Central memory CD4-positive, alpha-beta T cell (primary cell): ENCODE results near the gene LRP1.
"Not testable (repeated sequence)": the region's sequence is repeated elsewhere in the genome, so short reads cannot be mapped to it uniquely, and the experiment has no call there.

Experiments
- DNase-seq: peaks from one replicate; pipeline ENCODE4 v3.0.0; 2022

The LRP1 gene

GRCh38 chr12:57112492-57113294 is 15.6 kb upstream of the LRP1 start:
- DNase-seq: no peak

GRCh38 chr12:57116580-57117281 is 11.6 kb upstream of the LRP1 start:
- no peak for DNase-seq

GRCh38 chr12:57118711-57119271 is 9.5 kb upstream of the LRP1 start:
- DNase-seq: no peak

- no peak for DNase-seq
Measured at GRCh38 chr12:57119294-57120085, 8.8 kb upstream of the LRP1 start.

GRCh38 chr12:57120718-57121117 is 7.6 kb upstream of the LRP1 start:
- not testable (repeated sequence) for DNase-seq

DNA sequence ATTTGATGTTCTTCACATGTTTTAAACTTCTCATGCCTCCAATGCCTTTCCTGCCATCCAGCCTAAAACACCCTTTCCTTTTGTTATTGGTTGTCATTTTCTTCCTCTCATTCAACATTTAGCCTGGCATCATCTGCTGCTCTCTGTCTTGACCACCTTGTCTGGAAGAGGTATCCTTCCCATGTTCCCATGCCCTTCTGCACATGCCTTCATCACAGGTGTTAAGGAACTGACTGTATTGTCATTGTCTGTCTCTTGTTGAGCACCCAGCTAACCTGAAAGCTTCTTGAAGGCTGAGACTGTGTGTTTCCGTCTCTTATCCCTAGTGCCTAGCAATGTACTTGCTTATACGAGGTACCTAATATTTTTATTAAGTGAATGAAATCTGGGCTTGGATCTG is 4.5 kb upstream of the LRP1 start:
- DNase-seq: no peak

DNA sequence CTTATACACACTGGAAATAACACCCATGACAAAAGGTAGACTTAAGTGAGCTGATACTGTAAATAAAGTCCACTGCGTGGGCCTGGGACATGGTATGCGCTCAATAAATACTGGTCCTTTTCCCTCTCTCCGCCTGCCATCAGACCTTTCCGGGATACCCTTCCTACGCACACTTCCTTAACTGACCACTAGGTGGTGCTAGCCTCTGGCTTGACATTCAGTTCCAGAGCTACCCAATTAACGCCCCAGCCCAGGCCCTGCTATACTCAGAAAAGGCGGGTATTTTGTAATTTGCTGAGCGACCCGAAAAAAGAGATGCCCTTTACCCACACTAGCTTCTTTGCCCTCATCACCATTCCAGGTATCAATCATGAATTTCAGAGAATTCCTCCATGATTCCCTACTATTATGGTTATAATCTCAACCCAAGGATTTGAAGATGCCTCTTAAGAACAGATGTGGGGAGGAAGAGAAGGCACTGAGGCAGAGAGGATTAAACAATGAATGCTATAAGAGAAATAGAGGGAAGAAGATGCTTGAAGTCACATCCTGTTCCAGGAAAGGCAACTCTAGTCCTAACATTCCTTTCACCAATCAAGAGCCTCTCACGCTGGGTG is 3.9 kb upstream of the LRP1 start:
- peak; percentile 68 for DNase-seq

GRCh38 chr12:57126061-57126460 is 2.2 kb upstream of the LRP1 start:
- no peak for DNase-seq

DNA sequence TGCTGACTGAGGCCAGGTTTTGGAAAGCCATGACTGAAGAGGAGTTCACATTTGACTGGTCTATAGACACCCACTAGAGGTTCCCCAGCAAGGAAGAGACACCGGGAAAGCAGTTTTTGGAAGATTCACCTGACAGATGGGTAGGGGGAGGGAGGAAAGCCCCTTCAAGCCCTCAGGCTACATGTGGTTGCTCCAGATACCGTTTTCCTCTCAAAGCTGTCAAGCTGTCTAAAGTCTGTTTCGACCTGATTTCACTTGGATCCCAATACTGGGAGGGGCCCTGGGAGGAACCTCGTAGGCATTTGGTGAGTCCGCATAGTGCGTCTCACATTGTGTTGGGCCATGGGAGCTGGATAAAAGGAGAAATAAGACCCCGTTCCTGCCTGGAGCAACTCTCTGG is 1.7 kb upstream of the LRP1 start:
- DNase-seq: no peak

DNA sequence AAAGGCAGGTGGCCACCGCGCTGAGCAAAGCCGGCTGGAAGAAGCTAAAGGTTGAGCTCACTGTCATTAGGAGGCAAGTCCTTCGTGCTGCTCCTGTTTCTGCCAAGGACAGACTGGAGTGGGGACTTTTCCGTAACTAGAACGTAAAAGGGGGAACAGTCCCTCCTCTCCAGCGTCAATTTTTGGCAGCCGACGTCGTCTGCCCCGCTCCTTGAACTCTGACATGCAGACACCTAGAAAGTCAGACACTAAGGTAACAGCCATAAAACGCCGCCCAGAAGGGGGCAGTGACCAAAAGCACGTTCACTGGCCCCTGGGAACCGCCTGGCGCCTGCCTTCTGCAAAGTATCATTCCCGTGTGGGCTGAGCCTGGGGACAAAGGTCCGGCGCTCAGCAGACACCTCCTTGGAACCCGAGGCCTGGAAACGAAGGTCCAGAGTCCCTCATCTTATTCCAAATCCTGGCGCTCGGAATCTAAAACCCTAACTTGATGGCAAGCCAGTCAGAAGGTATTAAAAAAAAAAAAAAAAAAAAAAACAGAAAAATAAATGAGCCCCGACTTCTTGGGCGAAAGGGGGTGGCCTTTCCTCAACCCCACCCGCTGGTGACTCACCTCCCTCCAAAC is 1.1 kb upstream of the LRP1 start:
- DNase-seq: peak; percentile 32

DNA sequence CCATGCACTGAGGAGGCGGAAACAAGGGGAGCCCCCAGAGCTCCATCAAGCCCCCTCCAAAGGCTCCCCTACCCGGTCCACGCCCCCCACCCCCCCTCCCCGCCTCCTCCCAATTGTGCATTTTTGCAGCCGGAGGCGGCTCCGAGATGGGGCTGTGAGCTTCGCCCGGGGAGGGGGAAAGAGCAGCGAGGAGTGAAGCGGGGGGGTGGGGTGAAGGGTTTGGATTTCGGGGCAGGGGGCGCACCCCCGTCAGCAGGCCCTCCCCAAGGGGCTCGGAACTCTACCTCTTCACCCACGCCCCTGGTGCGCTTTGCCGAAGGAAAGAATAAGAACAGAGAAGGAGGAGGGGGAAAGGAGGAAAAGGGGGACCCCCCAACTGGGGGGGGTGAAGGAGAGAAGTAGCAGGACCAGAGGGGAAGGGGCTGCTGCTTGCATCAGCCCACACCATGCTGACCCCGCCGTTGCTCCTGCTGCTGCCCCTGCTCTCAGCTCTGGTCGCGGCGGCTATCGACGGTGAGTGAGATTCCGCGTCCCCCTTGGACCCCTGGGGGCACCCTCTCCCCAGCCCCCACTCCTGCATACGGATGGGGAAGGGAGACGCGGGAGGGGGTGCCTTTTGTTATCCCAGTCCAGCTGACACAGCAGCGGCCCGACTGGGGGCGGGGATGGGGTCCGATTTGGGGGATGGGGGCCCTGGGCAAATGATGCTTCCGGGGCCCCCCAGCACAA is 400 bp downstream of the LRP1 start:
- DNase-seq: no peak

DNA sequence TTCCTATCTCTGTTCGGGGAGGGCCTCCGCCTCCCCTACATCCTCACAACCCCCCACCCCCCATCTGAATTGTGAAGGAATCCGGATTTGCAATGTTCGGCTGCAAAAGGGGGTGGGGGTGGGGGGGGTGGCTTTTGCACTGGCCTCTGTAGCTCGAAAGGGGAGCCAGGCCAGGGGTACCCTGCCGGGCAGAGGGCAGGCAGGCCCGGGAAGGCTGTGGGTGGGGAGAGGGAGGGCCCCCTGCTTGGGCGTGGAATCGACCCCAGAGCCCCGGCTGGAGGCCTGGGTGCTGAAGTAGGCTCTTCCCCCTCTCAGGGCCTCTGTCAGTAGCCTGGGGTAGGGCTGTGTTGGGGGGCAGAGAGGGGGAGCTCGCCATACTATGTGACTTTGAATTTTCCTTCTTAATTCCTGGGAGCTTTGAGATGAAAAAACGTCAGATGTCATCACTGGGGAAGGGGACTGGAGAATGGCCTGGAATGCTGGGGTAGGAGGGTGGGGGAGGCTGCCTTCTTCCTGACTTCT is 1.1 kb downstream of the LRP1 start:
- DNase-seq: no peak

DNA sequence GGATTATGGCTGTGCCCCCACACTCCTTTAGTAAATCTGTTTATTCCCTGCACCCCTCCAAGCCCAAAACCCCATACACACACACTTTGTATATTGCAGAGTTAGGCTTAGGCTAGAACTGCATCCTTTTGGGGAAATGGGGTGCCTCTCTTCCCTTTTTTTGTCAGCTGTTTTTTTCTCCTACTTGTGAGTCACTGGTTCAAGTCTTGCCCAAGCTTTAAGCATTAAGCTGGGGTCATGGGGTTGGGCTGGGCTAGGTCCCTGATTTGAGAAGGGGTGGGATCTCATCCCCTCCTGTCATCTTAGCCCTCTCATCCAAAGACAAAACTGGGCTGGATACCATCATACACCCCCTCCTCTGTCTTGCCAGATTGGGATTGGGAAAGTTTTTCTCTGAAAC is 1.6 kb downstream of the LRP1 start:
- DNase-seq: no peak

GRCh38 chr12:57130941-57131340 is 2.7 kb downstream of the LRP1 start:
- DNase-seq: no peak

DNA sequence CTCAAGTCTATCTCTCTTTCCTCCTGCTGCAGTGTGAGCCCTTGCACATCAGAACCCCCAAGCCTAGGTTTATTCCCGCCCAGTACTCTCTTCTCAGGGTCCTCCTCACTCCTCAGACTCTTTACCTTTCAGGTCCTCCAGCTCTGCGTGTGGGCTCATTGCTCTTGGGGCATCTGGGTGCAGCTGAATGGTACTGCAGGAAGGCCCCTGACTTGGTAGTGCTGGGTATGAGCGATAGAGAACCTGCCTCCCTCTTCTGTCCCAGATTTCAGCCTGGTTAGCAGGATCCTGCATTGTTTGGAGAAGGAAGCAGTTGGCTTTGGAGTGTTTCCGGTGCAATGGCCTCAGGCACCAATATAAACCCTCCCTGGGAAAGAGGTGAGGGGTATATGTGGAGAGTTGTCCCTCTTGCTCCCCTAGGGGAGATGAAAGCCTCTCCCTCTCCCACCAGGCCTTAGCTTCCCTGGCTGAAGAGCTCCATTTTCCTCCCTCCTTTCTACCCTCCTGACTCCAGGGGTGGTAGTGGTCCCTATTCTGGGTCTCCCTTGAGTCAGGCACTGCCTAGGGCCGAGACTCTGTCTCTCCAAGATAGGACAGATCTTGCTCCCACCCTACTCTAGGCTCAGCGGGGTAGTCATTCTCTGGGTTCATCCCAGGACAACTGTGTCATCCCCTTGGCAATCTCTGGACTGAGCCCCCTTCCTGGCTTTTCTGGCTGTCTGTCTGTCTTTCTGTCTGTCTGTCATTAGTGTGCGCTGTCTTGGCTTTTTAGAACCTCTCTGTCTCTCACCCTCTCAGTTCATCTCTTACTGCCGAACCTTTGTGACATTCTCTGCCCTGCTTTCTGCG is 3.8 kb downstream of the LRP1 start:
- DNase-seq: no peak

DNA sequence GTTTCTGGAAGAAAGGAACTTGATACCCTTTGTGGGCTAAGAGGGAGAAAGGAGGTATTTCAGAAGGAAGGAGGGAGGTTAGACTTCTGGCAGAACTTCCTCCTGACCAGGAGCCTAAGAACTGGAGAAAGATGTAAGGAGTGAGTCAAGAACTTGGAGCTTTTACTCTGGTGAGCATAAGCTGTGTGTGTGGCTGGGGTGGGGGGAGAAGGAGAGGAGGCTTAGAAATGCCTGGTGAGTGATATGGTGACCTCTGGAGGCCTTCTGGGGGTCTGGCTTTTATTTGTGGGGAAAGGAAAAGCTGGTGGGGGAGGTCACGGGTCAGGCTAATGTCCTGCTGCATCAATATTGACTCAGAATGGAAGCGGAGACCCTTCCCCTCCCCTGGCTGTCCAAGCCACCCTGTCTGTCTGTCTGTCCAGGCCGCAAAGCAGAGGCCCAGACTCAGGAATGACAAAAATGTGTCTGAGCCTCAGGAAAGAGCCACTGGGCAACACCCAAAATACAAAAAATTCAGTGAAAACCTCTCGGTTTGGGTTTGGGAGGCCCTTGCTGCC is 4.8 kb downstream of the LRP1 start:
- DNase-seq: no peak

GRCh38 chr12:57133916-57134315 is 5.6 kb downstream of the LRP1 start:
- DNase-seq: no peak

- DNase-seq: no peak
Measured at GRCh38 chr12:57134949-57135348, 6.7 kb downstream of the LRP1 start.

- DNase-seq: no peak
Measured at GRCh38 chr12:57135527-57136326, 7.4 kb downstream of the LRP1 start.
